ENCODE data around the gene UAP1L1. TPM values are rescaled to one million over a fixed set of nuclear protein-coding genes. Genes with fewer than 3 reads are reported as not detected.

Gene UAP1L1
- total RNA-seq, 1 experiment from 2014 or later: 24.6 TPM

GRCh38 chr9:137097761-137098462 lies 20.6 kb downstream of the UAP1L1 start:
- Histone ChIP-seq H3K36me3 (ENCODE audit: control insufficient read depth, insufficient read depth, low read length) (peaks cover 15% of the 10 kb centered on the region), H3K27me3 (replicated peaks; ENCODE audit: control insufficient read depth, insufficient read depth, low read length) (no peaks in the 10 kb centered on the region), H3K9me3 (no peaks in the 10 kb centered on the region), H3K4me3 (ENCODE audit: low read depth, low read length) (no peak overlapping the region), H3K4me1 (no peaks in the 10 kb centered on the region)
- Mint-ChIP-seq H3K27ac (ENCODE audit: unreplicated experiment) (no peak overlapping the region), H3K9me3 (ENCODE audit: unreplicated experiment) (no peaks in the 10 kb centered on the region), H3K4me3 (ENCODE audit: unreplicated experiment) (no peak overlapping the region), H3K27me3 (ENCODE audit: insufficient read depth, unreplicated experiment) (no peaks in the 10 kb centered on the region), H3K36me3 (ENCODE audit: insufficient read depth, unreplicated experiment) (peaks cover 15% of the 10 kb centered on the region), H3K4me1 (ENCODE audit: low read depth, unreplicated experiment) (no peaks in the 10 kb centered on the region)
- CTCF ChIA-PET: interaction anchor here (0.9 kb wide), 1 partner anchor 28 kb away, joined by 7 read pairs; the partner anchor contains the start of gene SAPCD2
- intact Hi-C loops (cut with micrococcal nuclease; ENCODE audit: unreplicated experiment): no loop called here
- no peak for DNase-seq
- TF ChIP-seq CTCF (IDR thresholded peaks at IDR 0.05; ENCODE audit: insufficient read depth in 1 of 2, low read depth in 1 of 2, low read length in 1 of 2, severe bottlenecking in 1 of 2, unreplicated experiment in 1 of 2): no peak
- BruUV-seq (replicated peaks): no TSS peak
- POLR2A ChIA-PET: no interaction called here

GRCh38 chr9:137099231-137099630 lies 21.9 kb downstream of the UAP1L1 start:
- TF ChIP-seq CTCF (IDR thresholded peaks at IDR 0.05; ENCODE audit: insufficient read depth in 1 of 2, low read depth in 1 of 2, low read length in 1 of 2, severe bottlenecking in 1 of 2, unreplicated experiment in 1 of 2): no peak
- intact Hi-C loops (cut with micrococcal nuclease; ENCODE audit: unreplicated experiment): no loop called here
- H3K9me3 ChIP-seq: no peaks in the 10 kb centered on the region
- ChIA-PET CTCF (no interaction called here), POLR2A (no interaction called here)
- no peaks in the 10 kb centered on the region for H3K4me1 ChIP-seq
- DNase-seq: no peak
- H3K36me3 ChIP-seq (ENCODE audit: control insufficient read depth, insufficient read depth, low read length): peaks cover 24% of the 10 kb centered on the region
- H3K4me3 ChIP-seq (ENCODE audit: low read depth, low read length): no peak overlapping the region
- no peak overlapping the region for H3K4me3 Mint-ChIP-seq (ENCODE audit: unreplicated experiment)
- no TSS peak for BruUV-seq (replicated peaks)
- H3K27ac Mint-ChIP-seq (ENCODE audit: unreplicated experiment): no peak overlapping the region
- no peaks in the 10 kb centered on the region for H3K4me1 Mint-ChIP-seq (ENCODE audit: low read depth, unreplicated experiment)
- peaks cover 15% of the 10 kb centered on the region for H3K36me3 Mint-ChIP-seq (ENCODE audit: insufficient read depth, unreplicated experiment)
- no peaks in the 10 kb centered on the region for H3K27me3 ChIP-seq (replicated peaks; ENCODE audit: control insufficient read depth, insufficient read depth, low read length)
- no peaks in the 10 kb centered on the region for H3K9me3 Mint-ChIP-seq (ENCODE audit: unreplicated experiment)
- no peaks in the 10 kb centered on the region for H3K27me3 Mint-ChIP-seq (ENCODE audit: insufficient read depth, unreplicated experiment)

- no TSS peak for BruUV-seq (replicated peaks)
- Mint-ChIP-seq H3K36me3 (ENCODE audit: insufficient read depth, unreplicated experiment) (peaks cover 7% of the 10 kb centered on the region), H3K4me3 (ENCODE audit: unreplicated experiment) (no peak overlapping the region), H3K9me3 (ENCODE audit: unreplicated experiment) (no peaks in the 10 kb centered on the region), H3K27ac (ENCODE audit: unreplicated experiment) (no peak overlapping the region), H3K27me3 (ENCODE audit: insufficient read depth, unreplicated experiment) (no peaks in the 10 kb centered on the region), H3K4me1 (ENCODE audit: low read depth, unreplicated experiment) (no peaks in the 10 kb centered on the region)
- H3K36me3 ChIP-seq (ENCODE audit: control insufficient read depth, insufficient read depth, low read length): peaks cover 25% of the 10 kb centered on the region
- CTCF ChIA-PET: interaction anchor here (0.5 kb wide), 1 partner anchor 20 kb away, joined by 3 read pairs; no protein-coding TSS in a partner anchor
- intact Hi-C loops (cut with micrococcal nuclease; ENCODE audit: unreplicated experiment): no loop called here
- H3K9me3 ChIP-seq: no peaks in the 10 kb centered on the region
- H3K4me3 ChIP-seq (ENCODE audit: low read depth, low read length): no peak overlapping the region
- DNase-seq: no peak
- no peaks in the 10 kb centered on the region for H3K27me3 ChIP-seq (replicated peaks; ENCODE audit: control insufficient read depth, insufficient read depth, low read length)
- TF ChIP-seq CTCF (IDR thresholded peaks at IDR 0.05; ENCODE audit: insufficient read depth in 1 of 2, low read depth in 1 of 2, low read length in 1 of 2, severe bottlenecking in 1 of 2, unreplicated experiment in 1 of 2): no peak
- POLR2A ChIA-PET: no interaction called here
- H3K4me1 ChIP-seq: no peaks in the 10 kb centered on the region
These were observed 26.1 kb downstream of the UAP1L1 start for GRCh38 chr9:137103206-137103999.

All from Caco-2 (cell line).